DND-41 (cell line): ENCODE results near the gene AKR7A3.

Source experiments
- EZH2 ChIP-seq: IDR thresholded peaks from 3 replicates; pipeline ENCODE4 v1.6.1; 2012; ENCODE audit warnings: borderline replicate concordance, low read depth, mild to moderate bottlenecking, moderate library complexity, low read length, inconsistent platforms; ENCODE audit not compliant: severe bottlenecking
- TF ChIP-seq, protein P1 (sequence below): IDR thresholded peaks from 2 replicates; pipeline ENCODE4 v1.5.1; 2012; ENCODE audit warnings: borderline replicate concordance, low read length, moderate library complexity, mild to moderate bottlenecking; ENCODE audit not compliant: poor library complexity, severe bottlenecking; ENCODE audit errors: extremely low read depth

DNA sequence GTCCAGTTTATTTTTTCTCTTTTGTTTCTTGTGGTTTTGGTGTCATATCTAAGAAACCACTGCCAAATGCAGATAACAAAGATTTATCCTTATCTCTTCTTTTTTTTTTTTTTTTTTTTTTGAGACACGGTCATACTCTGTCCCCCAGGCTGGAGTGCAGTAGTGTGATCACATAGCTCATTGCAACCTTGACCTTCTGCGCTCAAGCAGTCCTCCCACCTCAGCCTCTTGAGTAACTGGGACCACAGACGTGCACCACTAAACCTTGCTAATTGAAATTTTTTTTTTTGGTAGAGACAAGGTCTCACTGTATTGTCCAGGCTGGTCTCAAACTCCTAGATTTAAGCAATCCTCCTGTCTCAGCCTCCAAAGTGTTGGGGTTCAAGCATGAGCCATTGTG, 32.5 kb upstream of the AKR7A3 start:
- TF ChIP-seq, protein P1, sequence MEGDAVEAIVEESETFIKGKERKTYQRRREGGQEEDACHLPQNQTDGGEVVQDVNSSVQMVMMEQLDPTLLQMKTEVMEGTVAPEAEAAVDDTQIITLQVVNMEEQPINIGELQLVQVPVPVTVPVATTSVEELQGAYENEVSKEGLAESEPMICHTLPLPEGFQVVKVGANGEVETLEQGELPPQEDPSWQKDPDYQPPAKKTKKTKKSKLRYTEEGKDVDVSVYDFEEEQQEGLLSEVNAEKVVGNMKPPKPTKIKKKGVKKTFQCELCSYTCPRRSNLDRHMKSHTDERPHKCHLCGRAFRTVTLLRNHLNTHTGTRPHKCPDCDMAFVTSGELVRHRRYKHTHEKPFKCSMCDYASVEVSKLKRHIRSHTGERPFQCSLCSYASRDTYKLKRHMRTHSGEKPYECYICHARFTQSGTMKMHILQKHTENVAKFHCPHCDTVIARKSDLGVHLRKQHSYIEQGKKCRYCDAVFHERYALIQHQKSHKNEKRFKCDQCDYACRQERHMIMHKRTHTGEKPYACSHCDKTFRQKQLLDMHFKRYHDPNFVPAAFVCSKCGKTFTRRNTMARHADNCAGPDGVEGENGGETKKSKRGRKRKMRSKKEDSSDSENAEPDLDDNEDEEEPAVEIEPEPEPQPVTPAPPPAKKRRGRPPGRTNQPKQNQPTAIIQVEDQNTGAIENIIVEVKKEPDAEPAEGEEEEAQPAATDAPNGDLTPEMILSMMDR: no peak
- no peak for TF ChIP-seq EZH2
